ENCODE data around the gene MAN1B1.
"Not testable (repeated sequence)": the region's sequence is repeated elsewhere in the genome, so short reads cannot be mapped to it uniquely, and the experiment has no call there.

The MAN1B1 gene

GRCh38 chr9:137052998-137053943 lies 33.5 kb upstream of the MAN1B1 start:
- DNase-seq: no peak

- DNase-seq: peak; percentile 60
These were observed 32.5 kb upstream of the MAN1B1 start, which contains the start of gene ENTPD2 for GRCh38 chr9:137053944-137054931. ENTPD2 (minus strand) TSS chr9:137054061; CDS start chr9:137053997, 64 bp downstream.

- DNase-seq: no peak
These were observed 31.8 kb upstream of the MAN1B1 start for GRCh38 chr9:137054932-137055384.

DNA sequence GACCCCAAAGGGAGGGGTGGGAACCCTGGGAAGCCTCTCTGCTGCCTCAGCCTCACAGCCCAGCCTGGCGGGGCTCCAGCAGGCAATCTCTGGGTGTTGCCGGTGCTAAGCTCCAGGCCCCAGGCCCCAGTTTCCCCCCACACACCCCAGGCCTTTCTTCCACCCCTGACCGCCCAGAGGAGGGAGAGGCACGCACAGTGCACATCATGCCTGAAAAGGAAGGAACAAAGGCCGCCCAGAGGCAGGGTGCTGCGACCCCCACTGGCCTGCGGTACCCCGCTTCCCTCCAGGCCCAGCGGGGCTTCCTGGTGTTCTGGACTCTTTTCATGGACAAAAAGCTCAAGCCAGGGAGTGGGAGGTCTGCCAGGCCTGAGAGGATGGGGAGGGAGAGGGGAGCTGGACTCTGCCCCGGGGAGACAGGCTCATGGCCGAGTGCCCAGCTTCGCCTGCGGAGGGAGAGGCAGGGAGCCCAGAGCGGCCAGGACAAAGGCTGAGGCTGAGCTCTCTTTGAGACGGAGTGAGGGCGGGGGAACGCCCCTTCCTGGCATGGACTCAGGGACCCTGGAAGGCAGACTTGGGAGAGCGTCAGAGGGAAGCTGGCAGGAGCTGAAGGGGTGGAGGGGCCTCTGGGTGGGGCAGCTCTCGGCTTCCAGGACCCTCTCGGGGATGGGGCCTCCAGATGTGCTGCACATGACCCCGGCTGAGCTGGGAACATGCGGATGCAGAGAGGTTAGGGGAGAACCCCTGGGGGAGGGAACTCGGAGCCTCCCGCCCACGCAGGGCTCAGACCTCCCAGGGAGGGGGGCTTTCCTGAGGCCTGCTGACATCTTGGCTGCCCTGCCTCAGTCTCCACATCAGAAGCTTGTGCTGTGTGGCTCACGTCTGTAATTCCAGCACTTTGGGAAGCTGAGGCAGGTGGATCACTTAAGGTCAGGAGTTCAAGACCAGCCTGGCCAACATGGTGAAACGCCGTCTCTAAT lies 31.1 kb upstream of the MAN1B1 start:
- no peak for DNase-seq

- no peak for DNase-seq
These were observed 29.9 kb upstream of the MAN1B1 start for GRCh38 chr9:137056739-137057415.

- no peak for DNase-seq
These were observed 29.2 kb upstream of the MAN1B1 start for GRCh38 chr9:137057545-137057944.

- DNase-seq: no peak
These were observed 28.1 kb upstream of the MAN1B1 start for GRCh38 chr9:137058521-137059234.

DNA sequence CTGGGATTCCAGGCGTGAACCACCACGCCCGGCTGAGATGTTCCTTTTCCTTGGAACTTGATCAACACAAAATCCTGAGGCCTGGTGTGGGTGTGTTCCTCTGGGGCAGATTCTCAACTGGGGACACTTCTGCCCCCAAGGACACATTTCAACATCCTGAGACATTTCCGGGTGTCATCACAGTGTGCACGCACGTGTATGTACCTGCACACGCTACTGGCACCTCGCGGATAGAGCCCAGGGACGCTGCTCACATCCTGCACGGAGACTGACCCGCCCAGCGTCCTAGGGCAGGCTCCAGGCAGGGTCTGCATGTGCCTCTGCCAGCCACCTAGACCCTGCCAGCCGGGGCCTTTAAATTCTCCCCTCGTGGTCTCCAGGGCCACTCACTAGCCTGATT lies 24.4 kb upstream of the MAN1B1 start:
- DNase-seq: no peak

GRCh38 chr9:137062798-137063197 lies 24.0 kb upstream of the MAN1B1 start:
- DNase-seq: not testable (repeated sequence)

DNA sequence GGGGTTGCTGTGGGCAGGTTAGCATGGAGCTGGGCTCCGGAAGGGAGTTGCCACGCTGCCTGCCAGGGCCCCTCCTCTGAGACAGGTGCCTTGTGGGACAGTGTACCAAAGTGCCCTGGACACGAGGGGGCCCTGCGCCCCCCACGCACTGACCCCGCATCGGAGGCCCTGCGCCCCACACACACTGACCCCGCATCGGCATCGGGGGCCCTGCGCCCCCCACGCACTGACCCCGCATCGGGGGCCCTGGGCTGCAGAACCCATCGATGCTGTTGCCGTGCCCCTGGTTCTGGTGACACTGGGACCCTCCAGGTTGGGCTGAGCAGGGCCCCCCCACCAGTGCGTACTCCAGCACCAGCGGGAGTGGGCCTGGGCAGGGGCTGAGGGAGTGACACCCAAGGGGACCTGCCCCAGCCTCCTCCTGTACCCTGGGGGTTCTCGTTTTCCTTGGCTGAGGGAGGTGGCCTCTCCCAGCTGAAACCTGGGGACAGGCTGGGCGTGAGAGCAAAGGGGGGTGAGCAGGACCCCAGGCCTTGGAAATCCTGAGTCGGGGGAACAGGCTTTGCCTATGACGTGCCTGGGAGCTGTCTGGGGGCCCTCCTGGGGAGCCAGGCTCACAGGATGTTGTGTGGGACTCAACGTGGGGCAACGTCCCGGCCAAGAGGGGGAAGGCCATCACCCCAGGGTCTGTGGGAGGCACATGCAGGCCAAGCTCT lies 23.3 kb upstream of the MAN1B1 start:
- DNase-seq: no peak

- DNase-seq: peak; percentile 66
These were observed 22.5 kb upstream of the MAN1B1 start for GRCh38 chr9:137064027-137064879.

DNA sequence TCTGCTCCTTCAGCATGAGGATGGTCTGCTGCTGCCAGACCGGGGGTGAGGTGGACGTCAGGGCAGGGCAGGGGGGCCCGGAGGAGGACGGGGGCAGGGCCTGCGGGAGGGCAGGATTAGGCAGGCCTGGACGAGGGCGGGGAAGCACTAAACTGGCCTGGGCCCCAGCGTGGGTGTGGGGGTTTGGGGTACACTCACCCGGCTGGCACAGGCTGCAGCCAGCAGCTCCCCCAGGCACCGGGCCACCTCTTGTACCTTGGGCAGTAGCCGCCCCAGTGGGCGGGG lies 22.0 kb upstream of the MAN1B1 start:
- DNase-seq: no peak

GRCh38 chr9:137065336-137065967 lies 21.3 kb upstream of the MAN1B1 start:
- no peak for DNase-seq

DNA sequence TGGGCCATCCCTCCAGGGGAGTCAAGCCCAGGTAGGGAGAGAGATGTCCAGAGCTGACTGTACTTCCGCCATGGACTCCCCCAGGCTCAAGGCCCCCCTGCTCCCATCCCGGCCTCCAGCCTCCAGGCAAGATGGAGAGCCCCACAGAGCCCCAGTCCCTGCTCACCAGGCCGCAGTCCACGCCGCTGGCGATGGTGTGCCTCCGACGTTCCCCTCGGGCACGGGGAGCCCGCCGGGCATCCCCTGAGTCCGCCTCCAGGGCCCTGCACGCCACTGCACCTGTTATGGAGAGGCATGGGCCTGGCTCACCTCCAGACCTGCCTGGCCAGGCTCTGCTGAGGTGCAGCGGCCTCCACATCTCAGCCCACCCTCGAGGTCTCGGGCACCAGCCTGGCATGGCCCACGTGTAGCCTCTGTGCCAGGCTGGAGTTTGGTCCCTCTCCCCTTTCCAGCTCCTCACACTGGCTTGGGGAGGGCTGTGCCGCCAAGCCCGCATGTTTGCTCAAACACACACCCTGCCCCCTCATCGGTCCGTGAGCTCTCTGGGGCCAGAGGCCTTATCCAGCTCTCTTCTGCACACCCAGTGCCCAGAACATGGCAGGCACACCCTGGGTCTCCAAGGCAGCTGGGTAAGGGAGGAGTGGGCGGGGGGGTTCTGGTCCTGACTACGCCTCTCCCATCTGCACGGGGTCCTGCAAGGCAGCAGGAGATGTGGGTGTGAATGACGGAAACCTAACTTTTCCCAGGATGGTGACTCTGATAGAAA lies 20.5 kb upstream of the MAN1B1 start:
- no peak for DNase-seq

GRCh38 chr9:137067860-137068538 lies 18.8 kb upstream of the MAN1B1 start:
- DNase-seq: peak; percentile 85

GRCh38 chr9:137068539-137069507 lies 18.0 kb upstream of the MAN1B1 start:
- DNase-seq: no peak
